Body of pancreas (tissue), 4 donors: ENCODE results near the gene ELF5.

Experiments used
- POLR2A ChIP-seq, 3 donors: fragments of 450-650 bp; IDR thresholded peaks; one replicate each; pipeline ENCODE4 v1.6.1; 2016; ENCODE audit warnings: antibody characterized with exemption in 3 of 3, mild to moderate bottlenecking in 2 of 3
- TF ChIP-seq, protein P1 (sequence below), 7 experiments: fragments of 450-650 bp in 4 of 7; fragments of 200-600 bp in 3 of 7; sonication (generic) in 3 of 7; IDR thresholded peaks; one replicate each; pipeline ENCODE4 v1.5.1; 2016 to 2019; ENCODE audit warnings: antibody characterized with exemption in 7 of 7

- TF ChIP-seq, protein P1, sequence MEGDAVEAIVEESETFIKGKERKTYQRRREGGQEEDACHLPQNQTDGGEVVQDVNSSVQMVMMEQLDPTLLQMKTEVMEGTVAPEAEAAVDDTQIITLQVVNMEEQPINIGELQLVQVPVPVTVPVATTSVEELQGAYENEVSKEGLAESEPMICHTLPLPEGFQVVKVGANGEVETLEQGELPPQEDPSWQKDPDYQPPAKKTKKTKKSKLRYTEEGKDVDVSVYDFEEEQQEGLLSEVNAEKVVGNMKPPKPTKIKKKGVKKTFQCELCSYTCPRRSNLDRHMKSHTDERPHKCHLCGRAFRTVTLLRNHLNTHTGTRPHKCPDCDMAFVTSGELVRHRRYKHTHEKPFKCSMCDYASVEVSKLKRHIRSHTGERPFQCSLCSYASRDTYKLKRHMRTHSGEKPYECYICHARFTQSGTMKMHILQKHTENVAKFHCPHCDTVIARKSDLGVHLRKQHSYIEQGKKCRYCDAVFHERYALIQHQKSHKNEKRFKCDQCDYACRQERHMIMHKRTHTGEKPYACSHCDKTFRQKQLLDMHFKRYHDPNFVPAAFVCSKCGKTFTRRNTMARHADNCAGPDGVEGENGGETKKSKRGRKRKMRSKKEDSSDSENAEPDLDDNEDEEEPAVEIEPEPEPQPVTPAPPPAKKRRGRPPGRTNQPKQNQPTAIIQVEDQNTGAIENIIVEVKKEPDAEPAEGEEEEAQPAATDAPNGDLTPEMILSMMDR (IDR thresholded peaks at IDR 0.05): no peak
- no peak for TF ChIP-seq POLR2A (IDR thresholded peaks at IDR 0.05)
Observed at GRCh38 chr11:34501949-34502348, 11.6 kb downstream of the ELF5 start.
